Measurements from ENCODE around the gene KRTAP22-2.

GRCh38 chr21:30620522-30620921, 30.3 kb upstream of the KRTAP22-2 start, which contains the start of gene KRTAP20-4:
- TF ChIP-seq, protein P1, sequence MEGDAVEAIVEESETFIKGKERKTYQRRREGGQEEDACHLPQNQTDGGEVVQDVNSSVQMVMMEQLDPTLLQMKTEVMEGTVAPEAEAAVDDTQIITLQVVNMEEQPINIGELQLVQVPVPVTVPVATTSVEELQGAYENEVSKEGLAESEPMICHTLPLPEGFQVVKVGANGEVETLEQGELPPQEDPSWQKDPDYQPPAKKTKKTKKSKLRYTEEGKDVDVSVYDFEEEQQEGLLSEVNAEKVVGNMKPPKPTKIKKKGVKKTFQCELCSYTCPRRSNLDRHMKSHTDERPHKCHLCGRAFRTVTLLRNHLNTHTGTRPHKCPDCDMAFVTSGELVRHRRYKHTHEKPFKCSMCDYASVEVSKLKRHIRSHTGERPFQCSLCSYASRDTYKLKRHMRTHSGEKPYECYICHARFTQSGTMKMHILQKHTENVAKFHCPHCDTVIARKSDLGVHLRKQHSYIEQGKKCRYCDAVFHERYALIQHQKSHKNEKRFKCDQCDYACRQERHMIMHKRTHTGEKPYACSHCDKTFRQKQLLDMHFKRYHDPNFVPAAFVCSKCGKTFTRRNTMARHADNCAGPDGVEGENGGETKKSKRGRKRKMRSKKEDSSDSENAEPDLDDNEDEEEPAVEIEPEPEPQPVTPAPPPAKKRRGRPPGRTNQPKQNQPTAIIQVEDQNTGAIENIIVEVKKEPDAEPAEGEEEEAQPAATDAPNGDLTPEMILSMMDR (IDR thresholded peaks at IDR 0.05): no peak
- no peak for TF ChIP-seq POLR2A (IDR thresholded peaks at IDR 0.05)
